ENCODE results near the gene TPRX2. TPM values are rescaled to one million over a fixed set of nuclear protein-coding genes. Genes with fewer than 3 reads are reported as not detected.
A peak's percentile ranks its signal among the peaks of the same experiment; 100 is the strongest.

Gene TPRX2
- total and polyA plus RNA-seq, 2 of the 13 experiments (the other 11 are each of a cell fraction or from before 2014, with no cell fraction given) = not detected

GRCh38 chr19:47896773-47897172 is 37.7 kb downstream of the TPRX2 start (continued):
- TF ChIP-seq ZMYM4 (CRISPR knock-in tag; IDR thresholded peaks at IDR 0.05) (0 out of 2 replicates have a peak, but pooled peaks have one; percentile 28), BATF2 (CRISPR knock-in tag; IDR thresholded peaks at IDR 0.05) (no peak), POLR2A (IDR thresholded peaks at IDR 0.05; ENCODE audit: insufficient read depth in 1 of 2, low read depth in 2 of 2, low read length in 2 of 2) (no peak), ZSCAN29 (CRISPR knock-in tag; conservative IDR thresholded peaks at IDR 0.05) (no peak), PBX2 (CRISPR knock-in tag; IDR thresholded peaks at IDR 0.05) (no peak), ZNF589 (CRISPR knock-in tag; conservative IDR thresholded peaks at IDR 0.05) (no peak), ZGPAT (CRISPR knock-in tag; IDR thresholded peaks at IDR 0.05) (no peak), ZNF124 (CRISPR knock-in tag; IDR thresholded peaks at IDR 0.05) (no peak), ZFP1 (CRISPR knock-in tag; IDR thresholded peaks at IDR 0.05) (no peak), CEBPB (IDR thresholded peaks at IDR 0.05; ENCODE audit: borderline replicate concordance, low read depth, low read length) (no peak), CBX1 (IDR thresholded peaks at IDR 0.05; ENCODE audit: low read depth) (no peak), GATAD2A (CRISPR knock-in tag; IDR thresholded peaks at IDR 0.05) (peak; percentile 16; the same call in 1 of the 2 replicates), KDM3A (CRISPR knock-in tag; IDR thresholded peaks at IDR 0.05; ENCODE audit: low read depth) (no peak), KLF6 (CRISPR knock-in tag; IDR thresholded peaks at IDR 0.05) (no peak), POLR2G (IDR thresholded peaks at IDR 0.05; ENCODE audit: low read depth, low read length) (no peak), ZNF292 (CRISPR knock-in tag; IDR thresholded peaks at IDR 0.05; ENCODE audit: borderline replicate concordance, low read depth) (peak; percentile 43; the same call in 1 of the 2 replicates), ZNF20 (CRISPR knock-in tag; IDR thresholded peaks at IDR 0.05) (no peak), AFF4 (CRISPR knock-in tag; IDR thresholded peaks at IDR 0.05) (no peak), RFX3 (CRISPR knock-in tag; IDR thresholded peaks at IDR 0.05) (no peak), SRY (CRISPR knock-in tag; IDR thresholded peaks at IDR 0.05) (no peak), GABPB1 (CRISPR knock-in tag; IDR thresholded peaks at IDR 0.05) (no peak), SIN3B (IDR thresholded peaks at IDR 0.05; ENCODE audit: low read length) (no peak), ZEB1 (IDR thresholded peaks at IDR 0.05; ENCODE audit: insufficient replicate concordance, low read depth) (no peak), THYN1 (CRISPR knock-in tag; IDR thresholded peaks at IDR 0.05; ENCODE audit: borderline replicate concordance, low read depth) (no peak), ZC3H4 (CRISPR knock-in tag; IDR thresholded peaks at IDR 0.05; ENCODE audit: borderline replicate concordance) (no peak), NCOA1 (CRISPR knock-in tag; IDR thresholded peaks at IDR 0.05) (no peak)
